SK-N-SH treated with all-trans-retinoic acid at 6 μM for 48 hours (cell line): ENCODE results near the gene GPR139.

Source experiments
- ATAC-seq: fragments of 200-7000 bp; cut with Tn5 transposase; 3 replicates; pipeline ENCODE4 v1.9.1; 2020; ENCODE audit warnings: mild to moderate bottlenecking, moderate library complexity
- ARNTL ChIP-seq: fragments of 450-650 bp; formaldehyde crosslinking; IDR thresholded peaks from 2 replicates; pipeline ENCODE4 v1.5.0; 2020; ENCODE audit warnings: low read depth, mild to moderate bottlenecking, moderate library complexity, borderline replicate concordance
- BACH2 ChIP-seq: fragments of 250-450 bp; sonication (Bioruptor Pico); IDR thresholded peaks from 2 replicates; pipeline ENCODE4 v1.9.0; 2021; ENCODE audit warnings: mild to moderate bottlenecking, borderline replicate concordance
- CSDC2 ChIP-seq: fragments of 250-450 bp; sonication (Bioruptor Pico); IDR thresholded peaks from 2 replicates; pipeline ENCODE4 v1.5.0; 2020; ENCODE audit warnings: mild to moderate bottlenecking, moderate library complexity
- CSRNP3 ChIP-seq: fragments of 250-450 bp; sonication (Bioruptor Pico); IDR thresholded peaks from 2 replicates; pipeline ENCODE4 v1.5.1; 2021; ENCODE audit warnings: mild to moderate bottlenecking, moderate library complexity
- ESRRG ChIP-seq: fragments of 250-450 bp; sonication (Bioruptor Pico); IDR thresholded peaks from 2 replicates; pipeline ENCODE4 v1.6.1; 2021; ENCODE audit warnings: mild to moderate bottlenecking
- GLIS3 ChIP-seq: fragments of 250-450 bp; sonication (Bioruptor Pico); IDR thresholded peaks from 2 replicates; pipeline ENCODE4 v1.5.0; 2020; ENCODE audit warnings: mild to moderate bottlenecking, moderate library complexity
- ISL1 ChIP-seq: fragments of 250-450 bp; sonication (Bioruptor Pico); IDR thresholded peaks from 2 replicates; pipeline ENCODE4 v2.1.2; 2022; ENCODE audit warnings: mild to moderate bottlenecking, moderate library complexity
- OSR1 ChIP-seq: fragments of 250-450 bp; sonication (Bioruptor Pico); IDR thresholded peaks from 2 replicates; pipeline ENCODE4 v1.8.0; 2022; ENCODE audit warnings: moderate library complexity, mild to moderate bottlenecking, inconsistent platforms
- PATZ1 ChIP-seq: fragments of 250-450 bp; sonication (Bioruptor Pico); IDR thresholded peaks from 2 replicates; pipeline ENCODE4 v1.8.0; 2020; ENCODE audit warnings: mild to moderate bottlenecking, moderate library complexity, borderline replicate concordance
- RARB ChIP-seq: fragments of 250-450 bp; sonication (Bioruptor Pico); IDR thresholded peaks from 2 replicates; pipeline ENCODE4 v1.8.0; 2021; ENCODE audit warnings: mild to moderate bottlenecking, moderate library complexity
- TCF4 ChIP-seq: fragments of 250-450 bp; sonication (Bioruptor Pico); IDR thresholded peaks from 2 replicates; pipeline ENCODE4 v1.8.0; 2021; ENCODE audit warnings: mild to moderate bottlenecking, moderate library complexity, borderline replicate concordance
- ZC3H10 ChIP-seq: fragments of 250-450 bp; sonication (Bioruptor Pico); IDR thresholded peaks from 2 replicates; pipeline ENCODE4 v1.5.1; 2021; ENCODE audit warnings: mild to moderate bottlenecking, moderate library complexity
- ZFP3 ChIP-seq: fragments of 250-450 bp; sonication (Bioruptor Pico); IDR thresholded peaks from 2 replicates; pipeline ENCODE4 v1.5.0; 2020; ENCODE audit warnings: mild to moderate bottlenecking, moderate library complexity
- ZFP30 ChIP-seq: fragments of 450-650 bp; formaldehyde crosslinking; IDR thresholded peaks from 2 replicates; pipeline ENCODE4 v1.5.0; 2022; ENCODE audit warnings: mild to moderate bottlenecking, moderate library complexity
- ZNF565 ChIP-seq: fragments of 450-650 bp; formaldehyde crosslinking; conservative IDR thresholded peaks from 2 replicates; pipeline ENCODE4 v1.5.0; 2020; ENCODE audit warnings: low read depth, mild to moderate bottlenecking, moderate library complexity
- ZNF70 ChIP-seq: fragments of 450-650 bp; formaldehyde crosslinking; IDR thresholded peaks from 2 replicates; pipeline ENCODE4 v1.5.0; 2020; ENCODE audit warnings: mild to moderate bottlenecking, moderate library complexity
- ZNF8 ChIP-seq: fragments of 450-650 bp; formaldehyde crosslinking; IDR thresholded peaks from 2 replicates; pipeline ENCODE4 v1.5.0; 2020; ENCODE audit warnings: mild to moderate bottlenecking, moderate library complexity
- TF ChIP-seq, protein P1 (sequence below): fragments of 250-450 bp; sonication (Bioruptor Pico); IDR thresholded peaks from 2 replicates; pipeline ENCODE4 v1.5.1; 2020; ENCODE audit warnings: low read depth, mild to moderate bottlenecking, moderate library complexity
- TF ChIP-seq, protein P2 (sequence below): fragments of 250-450 bp; sonication (Bioruptor Pico); IDR thresholded peaks from 2 replicates; pipeline ENCODE4 v1.8.0; 2021; ENCODE audit warnings: low read depth, mild to moderate bottlenecking, moderate library complexity, borderline replicate concordance

Gene GPR139

GRCh38 chr16:20042848-20043247 lies 30.8 kb downstream of the GPR139 start (continued):
- TF ChIP-seq PATZ1 (no peak), ISL1 (CRISPR knock-in tag) (no peak), OSR1 (no peak), ZC3H10 (CRISPR knock-in tag) (no peak), GLIS3 (no peak)
- TF ChIP-seq, protein P1, sequence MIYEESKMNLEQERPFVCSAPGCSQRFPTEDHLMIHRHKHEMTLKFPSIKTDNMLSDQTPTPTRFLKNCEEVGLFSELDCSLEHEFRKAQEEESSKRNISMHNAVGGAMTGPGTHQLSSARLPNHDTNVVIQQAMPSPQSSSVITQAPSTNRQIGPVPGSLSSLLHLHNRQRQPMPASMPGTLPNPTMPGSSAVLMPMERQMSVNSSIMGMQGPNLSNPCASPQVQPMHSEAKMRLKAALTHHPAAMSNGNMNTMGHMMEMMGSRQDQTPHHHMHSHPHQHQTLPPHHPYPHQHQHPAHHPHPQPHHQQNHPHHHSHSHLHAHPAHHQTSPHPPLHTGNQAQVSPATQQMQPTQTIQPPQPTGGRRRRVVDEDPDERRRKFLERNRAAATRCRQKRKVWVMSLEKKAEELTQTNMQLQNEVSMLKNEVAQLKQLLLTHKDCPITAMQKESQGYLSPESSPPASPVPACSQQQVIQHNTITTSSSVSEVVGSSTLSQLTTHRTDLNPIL (CRISPR knock-in tag): no peak
- TF ChIP-seq, protein P2, sequence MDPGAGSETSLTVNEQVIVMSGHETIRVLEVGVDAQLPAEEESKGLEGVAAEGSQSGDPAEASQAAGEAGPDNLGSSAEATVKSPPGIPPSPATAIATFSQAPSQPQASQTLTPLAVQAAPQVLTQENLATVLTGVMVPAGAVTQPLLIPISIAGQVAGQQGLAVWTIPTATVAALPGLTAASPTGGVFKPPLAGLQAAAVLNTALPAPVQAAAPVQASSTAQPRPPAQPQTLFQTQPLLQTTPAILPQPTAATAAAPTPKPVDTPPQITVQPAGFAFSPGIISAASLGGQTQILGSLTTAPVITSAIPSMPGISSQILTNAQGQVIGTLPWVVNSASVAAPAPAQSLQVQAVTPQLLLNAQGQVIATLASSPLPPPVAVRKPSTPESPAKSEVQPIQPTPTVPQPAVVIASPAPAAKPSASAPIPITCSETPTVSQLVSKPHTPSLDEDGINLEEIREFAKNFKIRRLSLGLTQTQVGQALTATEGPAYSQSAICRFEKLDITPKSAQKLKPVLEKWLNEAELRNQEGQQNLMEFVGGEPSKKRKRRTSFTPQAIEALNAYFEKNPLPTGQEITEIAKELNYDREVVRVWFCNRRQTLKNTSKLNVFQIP (CRISPR knock-in tag): no peak

DNA sequence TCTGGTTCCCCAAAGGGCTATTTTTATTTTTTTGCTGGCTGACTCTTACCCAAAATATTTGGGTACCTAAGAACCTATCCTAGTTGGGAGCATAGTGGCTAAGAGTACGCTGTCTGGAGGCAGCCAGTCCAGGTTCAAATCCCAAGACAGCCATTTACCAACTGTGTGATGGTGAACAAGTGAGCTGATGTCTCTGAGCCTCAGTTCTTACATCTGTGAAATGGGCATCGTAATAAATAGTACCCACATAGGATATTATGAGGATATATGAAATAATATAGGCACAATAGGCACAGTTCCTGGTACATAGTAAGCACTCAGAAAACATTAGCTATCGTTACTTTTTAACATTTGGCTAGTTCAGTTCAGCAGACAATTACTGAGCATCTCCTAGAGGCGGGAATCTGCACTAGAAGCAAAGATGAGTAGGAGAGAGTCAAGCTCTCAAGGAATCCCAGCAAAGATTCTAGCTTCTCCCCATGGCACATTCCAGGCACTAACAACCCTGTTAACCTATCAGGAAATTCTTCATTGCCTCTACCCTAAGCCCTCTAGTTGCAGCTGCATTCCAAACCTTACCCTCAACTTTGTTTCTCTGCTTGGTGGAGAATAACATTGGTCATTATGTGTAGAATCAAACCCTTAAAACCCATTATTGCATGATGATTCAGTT lies 31.6 kb downstream of the GPR139 start:
- TF ChIP-seq ZFP30 (CRISPR knock-in tag) (no peak), GLIS3 (no peak), CSRNP3 (CRISPR knock-in tag) (no peak), ZC3H10 (CRISPR knock-in tag) (no peak), ZFP3 (CRISPR knock-in tag) (no peak), ZNF70 (CRISPR knock-in tag) (no peak), OSR1 (no peak), ZNF8 (CRISPR knock-in tag) (no peak), ZNF565 (CRISPR knock-in tag) (no peak), BACH2 (CRISPR knock-in tag) (no peak), TCF4 (CRISPR knock-in tag) (no peak), PATZ1 (no peak), CSDC2 (CRISPR knock-in tag) (no peak), ESRRG (CRISPR knock-in tag) (no peak), RARB (no peak), ISL1 (CRISPR knock-in tag) (no peak), ARNTL (CRISPR knock-in tag) (no peak)
- TF ChIP-seq, protein P2 (CRISPR knock-in tag): no peak
- TF ChIP-seq, protein P1 (CRISPR knock-in tag): no peak
- no peak for ATAC-seq
